H1 (cell line): ENCODE data around the gene HYLS1. TPM values are rescaled to one million over a fixed set of nuclear protein-coding genes. Genes with fewer than 3 reads are reported as not detected.

ENCODE experiments used
- CTCF ChIA-PET: fragments of 300-600 bp; sonication (Branson Sonifier 250); formaldehyde crosslinking; loops from one replicate; lab custom pipeline; 2021; ENCODE audit not compliant: partially characterized antibody; lab: Charles Lee
- POLR2A ChIA-PET: fragments of 300-600 bp; sonication (Branson Sonifier 250); formaldehyde crosslinking; loops from one replicate; lab custom pipeline; 2021; ENCODE audit warnings: inconsistent platforms; ENCODE audit not compliant: partially characterized antibody; lab: Charles Lee
- DNase-seq, 2 experiments: peaks; one replicate each; pipeline versions ENCODE4 v3.0.0 to v3.0.0-alpha.2; 2010 to 2022; ENCODE audit warnings: low spot score in 2 of 2, low read depth in 1 of 2, mixed read lengths in 1 of 2
- FAIRE-seq: peaks from 2 replicates; lab custom pipeline; 2011; peaks lifted over from hg19 to GRCh38; lab: Jason Lieb, UNC
- H2AFZ ChIP-seq: 2 replicates; pipeline ENCODE4 v1.8.1; 2012; ENCODE audit warnings: low read length, inconsistent platforms
- H2AK5ac ChIP-seq: 2 replicates; pipeline ENCODE4 v1.6.1; 2013; ENCODE audit warnings: low read depth, low read length
- H2BK120ac ChIP-seq: replicated peaks from 2 replicates; pipeline ENCODE3; 2013; ENCODE audit warnings: low read depth, low read length, inconsistent platforms
- H2BK12ac ChIP-seq: 2 replicates; pipeline ENCODE4 v1.6.1; 2013; ENCODE audit warnings: low read depth, low read length
- H2BK15ac ChIP-seq: 2 replicates; pipeline ENCODE4 v1.6.1; 2013; ENCODE audit warnings: low read length
- H2BK20ac ChIP-seq: 2 replicates; pipeline ENCODE4 v1.6.1; 2013; ENCODE audit warnings: low read length
- H2BK5ac ChIP-seq: 2 replicates; pipeline ENCODE4 v1.6.1; 2013; ENCODE audit warnings: low read depth, low read length
- H3K14ac ChIP-seq: 2 replicates; pipeline ENCODE4 v1.6.1; 2013; ENCODE audit warnings: inconsistent platforms; ENCODE audit not compliant: insufficient read length
- H3K18ac ChIP-seq: 2 replicates; pipeline ENCODE4 v1.6.1; 2013; ENCODE audit warnings: low read length; ENCODE audit errors: extremely low read depth
- H3K23ac ChIP-seq: 2 replicates; pipeline ENCODE4 v1.6.1; 2013; ENCODE audit warnings: inconsistent platforms; ENCODE audit not compliant: insufficient read length
- H3K23me2 ChIP-seq: 2 replicates; pipeline ENCODE4 v1.6.1; 2013; ENCODE audit warnings: low read depth, low read length
- H3K27ac ChIP-seq: 2 replicates; pipeline ENCODE4 v1.6.1; 2011; ENCODE audit warnings: low read depth, low read length, inconsistent platforms
- H3K27me3 ChIP-seq, 4 experiments: replicated peaks in 1 of 4; 1 replicate in 1 of 4; 2 replicates in 3 of 4; pipeline versions ENCODE4 v1.6.1 to v1.8.1; 2011 to 2013; ENCODE audit warnings: low read length in 3 of 4, mild to moderate bottlenecking in 3 of 4, inconsistent platforms in 2 of 4, mixed read lengths in 2 of 4, moderate library complexity in 1 of 4; ENCODE audit not compliant: control insufficient read depth in 3 of 4, insufficient read depth in 3 of 4; ENCODE audit errors: extremely low read depth in 1 of 4
- H3K36me3 ChIP-seq, 4 experiments: 2 replicates each; pipeline versions ENCODE4 v1.6.1 to v1.8.1; 2011 to 2013; ENCODE audit warnings: mild to moderate bottlenecking in 4 of 4, low read length in 3 of 4, moderate library complexity in 2 of 4, control low read depth in 1 of 4, inconsistent platforms in 1 of 4; ENCODE audit not compliant: insufficient read depth in 4 of 4, control insufficient read depth in 2 of 4
- H3K4ac ChIP-seq: replicated peaks from 2 replicates; pipeline ENCODE3; 2013; ENCODE audit warnings: low read length, low read depth, mixed read lengths, inconsistent platforms; ENCODE audit not compliant: insufficient read length
- H3K4me1 ChIP-seq, 4 experiments: replicated peaks in 1 of 4; 1 replicate in 1 of 4; 2 replicates in 3 of 4; pipeline versions ENCODE4 v1.6.1 to v1.8.1; 2011 to 2013; ENCODE audit warnings: low read length in 3 of 4, inconsistent platforms in 2 of 4, mixed read lengths in 1 of 4; ENCODE audit not compliant: insufficient read depth in 4 of 4, control insufficient read depth in 3 of 4
- H3K4me2 ChIP-seq, 2 experiments: 2 replicates each; pipeline versions ENCODE4 v1.6.1 to v1.8.1; 2011 to 2013; ENCODE audit warnings: low read depth in 2 of 2, low read length in 2 of 2, control low read depth in 1 of 2, inconsistent platforms in 1 of 2, mild to moderate bottlenecking in 1 of 2; ENCODE audit not compliant: insufficient read depth in 1 of 2
- H3K4me3 ChIP-seq, 4 experiments: fragments of 200-600, 300-600 bp in 1 of 4; sonication (generic), shearing (Covaris generic), sonication (Bioruptor Twin) in 1 of 4; 2 replicates each; pipeline versions ENCODE4 v1.5.1 to v1.8.1; 2011 to 2016; ENCODE audit warnings: low read length in 4 of 4, low read depth in 3 of 4, control low read depth in 2 of 4, inconsistent platforms in 2 of 4, mild to moderate bottlenecking in 2 of 4, mixed read lengths in 1 of 4, moderate library complexity in 1 of 4; ENCODE audit not compliant: insufficient read depth in 2 of 4; ENCODE audit errors: extremely low read depth in 1 of 4
- H3K56ac ChIP-seq: replicated peaks from 2 replicates; pipeline ENCODE3; 2013; ENCODE audit warnings: low read depth, mild to moderate bottlenecking, mixed read lengths, low read length, inconsistent platforms; ENCODE audit not compliant: insufficient read length
- H3K79me1 ChIP-seq: 2 replicates; pipeline ENCODE4 v1.6.1; 2013; ENCODE audit warnings: low read depth, low read length, control low read depth
- H3K79me2 ChIP-seq, 2 experiments: 2 replicates each; pipeline versions ENCODE4 v1.6.1 to v1.8.1; 2012 to 2013; ENCODE audit warnings: low read length in 2 of 2, mild to moderate bottlenecking in 2 of 2, inconsistent platforms in 1 of 2; ENCODE audit not compliant: insufficient read depth in 2 of 2, control insufficient read depth in 1 of 2
- H3K9ac ChIP-seq, 4 experiments: replicated peaks in 1 of 4; 1 replicate in 1 of 4; 2 replicates in 3 of 4; pipeline versions ENCODE4 v1.6.1 to v1.8.1; 2011 to 2013; ENCODE audit warnings: low read depth in 3 of 4, low read length in 3 of 4, control low read depth in 2 of 4, mild to moderate bottlenecking in 2 of 4, moderate library complexity in 2 of 4, inconsistent platforms in 1 of 4; ENCODE audit errors: extremely low read depth in 1 of 4
- H3K9me3 ChIP-seq, 2 experiments: 2 replicates each; pipeline versions ENCODE4 v1.6.1 to v1.8.1; 2012 to 2013; ENCODE audit warnings: mild to moderate bottlenecking in 2 of 2, moderate library complexity in 2 of 2, control low read depth in 1 of 2, inconsistent platforms in 1 of 2, low read depth in 1 of 2, low read length in 1 of 2, mixed read lengths in 1 of 2; ENCODE audit not compliant: insufficient read depth in 2 of 2
- H4K20me1 ChIP-seq, 2 experiments: replicated peaks in 1 of 2; 2 replicates each; pipeline versions ENCODE3 to v1.8.1; 2011 to 2013; ENCODE audit warnings: inconsistent platforms in 2 of 2, low read length in 2 of 2, mild to moderate bottlenecking in 1 of 2; ENCODE audit not compliant: insufficient read depth in 2 of 2, control insufficient read depth in 1 of 2
- H4K5ac ChIP-seq: 2 replicates; pipeline ENCODE4 v1.6.1; 2013; ENCODE audit warnings: low read length, low read depth, mixed read lengths, inconsistent platforms; ENCODE audit not compliant: insufficient read length
- H4K8ac ChIP-seq: 2 replicates; pipeline ENCODE4 v1.8.0; 2013; ENCODE audit warnings: mild to moderate bottlenecking, moderate library complexity, low read length, inconsistent platforms; ENCODE audit not compliant: insufficient read depth; ENCODE audit errors: extremely low read depth
- H4K91ac ChIP-seq: replicated peaks from 2 replicates; pipeline ENCODE3; 2013; ENCODE audit warnings: low read length, mixed read lengths, inconsistent platforms; ENCODE audit not compliant: insufficient read length
- CHD1 ChIP-seq: IDR thresholded peaks from 2 replicates; pipeline ENCODE4 v1.6.1; 2012; ENCODE audit warnings: low read depth, low read length, improper control_type of control experiment
- CTBP2 ChIP-seq: IDR thresholded peaks from 2 replicates; pipeline ENCODE4 v1.7.0; 2011; ENCODE audit warnings: borderline replicate concordance, mild to moderate bottlenecking, moderate library complexity, mixed read lengths, low read length; ENCODE audit not compliant: insufficient read depth, insufficient read length
- GABPA ChIP-seq: IDR thresholded peaks from 2 replicates; pipeline ENCODE4 v1.6.1; 2011; ENCODE audit warnings: mild to moderate bottlenecking, low read length, moderate library complexity, borderline replicate concordance; ENCODE audit not compliant: insufficient read depth
- JUND ChIP-seq: IDR thresholded peaks from 2 replicates; pipeline ENCODE4 v1.6.1; 2011; ENCODE audit warnings: mild to moderate bottlenecking, improper control_type of control experiment, low read length
- WGBS, 2 experiments: shearing (Covaris generic) in 1 of 2; methylation state at CpG; one replicate each; pipeline versions ENCODE4 v1.1.6 to v1.1.7; 2013 to 2015; ENCODE audit warnings: low lambda C conversion rate in 2 of 2, mixed read lengths in 2 of 2, inconsistent platforms in 1 of 2, low coverage in 1 of 2, missing lambda C conversion rate in 1 of 2; ENCODE audit not compliant: insufficient replicate concordance in 2 of 2, insufficient coverage in 1 of 2, insufficient read length in 1 of 2; ENCODE audit errors: extremely low coverage in 1 of 2, missing lambda C conversion rate in 1 of 2; 5-methylcytosine and 5-hydroxymethylcytosine counted together
- polyA plus RNA-seq, 7 experiments: library from polyadenylated mRNA; depleted of rRNA in 3 of 7; stranded (reverse) in 5 of 7; unstranded in 2 of 7; fragments of >200 nt in 5 of 7; fragments of 200-250 nt in 2 of 7; gene quantifications; 1 replicate in 5 of 7; 2 replicates in 1 of 7; 4 replicates in 1 of 7; pipeline versions ENCODE4 v1.2.1 to v1.2.3, GENCODE V29; 2011 to 2013; ENCODE audit warnings: missing spikeins in 2 of 7, mixed read lengths in 2 of 7
- total RNA-seq: library from RNA; stranded (reverse); fragmentation: NEBNext Ultra II Directional; extraction: Animal tissue kit (Norgen Biotek cat#: 25700); gene quantifications from 2 replicates; pipeline ENCODE4 v1.2.1, GENCODE V29; 2021

HYLS1 gene
- total and polyA plus RNA-seq, 2 of the 8 experiments (the other 6 are each of a cell fraction or from before 2014, with no cell fraction given): 5.1 to 11.6 TPM

DNA sequence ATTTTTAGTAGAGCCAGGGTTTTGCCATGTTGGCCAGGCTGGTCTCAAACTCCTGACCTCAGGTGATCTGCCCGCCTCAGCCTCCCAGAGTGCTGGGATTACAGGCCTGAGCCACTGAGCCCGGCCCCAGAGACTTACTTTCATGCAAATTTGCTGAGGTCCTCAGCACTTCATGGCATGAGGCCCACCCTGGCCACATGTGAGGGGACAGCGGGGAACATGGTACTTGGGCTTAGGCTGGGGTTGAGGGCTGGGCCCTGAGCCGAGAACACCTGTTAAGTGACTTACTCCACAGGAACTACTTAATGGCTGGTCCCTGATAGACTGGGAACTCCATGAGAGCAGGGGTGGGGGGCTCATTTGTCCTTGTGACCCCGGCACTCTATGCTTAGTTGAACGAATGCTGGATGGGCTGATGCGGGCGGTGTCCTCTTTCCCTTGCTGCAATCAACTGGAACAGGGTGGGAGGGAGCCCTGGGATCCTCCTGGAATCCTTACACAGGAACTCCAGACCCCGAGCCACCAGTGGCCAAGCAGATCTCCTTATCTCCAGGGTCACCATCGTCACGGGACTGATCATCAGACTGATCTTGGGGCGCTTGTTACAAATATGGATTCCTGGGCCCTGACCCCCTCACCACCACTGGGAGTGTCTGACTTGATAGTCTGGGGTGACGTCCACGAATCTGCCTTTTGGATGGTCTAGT, 59.4 kb downstream of the HYLS1 start:
- H2BK15ac ChIP-seq: no peak overlapping the region
- H3K79me1 ChIP-seq: no peaks in the 10 kb centered on the region
- POLR2A ChIA-PET: no interaction called here
- no peak overlapping the region for H3K18ac ChIP-seq
- H3K23ac ChIP-seq: no peak overlapping the region
- no peak for FAIRE-seq
- H2BK20ac ChIP-seq: no peak overlapping the region
- no peak overlapping the region for H3K56ac ChIP-seq
- CTCF ChIA-PET: interaction anchor here (5.6 to 6.9 kb wide), 2 partner anchors 13 to 114 kb away, joined by 32 to 65 read pairs; partner anchors contain the start of gene CDON
- no peak overlapping the region for H3K14ac ChIP-seq
- no peaks in the 10 kb centered on the region for H3K79me2 ChIP-seq
- H4K91ac ChIP-seq: no peak overlapping the region
- H3K4me1 ChIP-seq: peaks cover 0 to 4% (median under 1%) of the 10 kb centered on the region in 4 experiments; a peak in 6 of 7 replicates
- H3K27me3 ChIP-seq: no peaks in the 10 kb centered on the region
- no peak overlapping the region for H2AFZ ChIP-seq
- H2BK12ac ChIP-seq: no peak overlapping the region
- H3K4me3 ChIP-seq: no peak overlapping the region
- no peak overlapping the region for H3K4me2 ChIP-seq
- no peak for DNase-seq
- peak overlapping the region; percentile 7 for H3K4ac ChIP-seq
- no peaks in the 10 kb centered on the region for H4K20me1 ChIP-seq
- H3K27ac ChIP-seq: no peak overlapping the region
- no peaks in the 10 kb centered on the region for H3K9me3 ChIP-seq
- no peak overlapping the region for H3K9ac ChIP-seq
- WGBS, 2 experiments: 96% methylated on average over 14 of the region's 14 CpGs; no CpG with 5 or more reads in 1 of the 2 experiments
- no peak overlapping the region for H4K8ac ChIP-seq
- H2BK5ac ChIP-seq: no peak overlapping the region
- no peaks in the 10 kb centered on the region for H3K36me3 ChIP-seq
- no peaks in the 10 kb centered on the region for H3K23me2 ChIP-seq
- H2AK5ac ChIP-seq: no peak overlapping the region
- H2BK120ac ChIP-seq: no peak overlapping the region
- no peak overlapping the region for H4K5ac ChIP-seq
- TF ChIP-seq CHD1 (no peak), CTBP2 (no peak), JUND (no peak), GABPA (no peak)
